ENCODE results near the gene STMP1.

DNA sequence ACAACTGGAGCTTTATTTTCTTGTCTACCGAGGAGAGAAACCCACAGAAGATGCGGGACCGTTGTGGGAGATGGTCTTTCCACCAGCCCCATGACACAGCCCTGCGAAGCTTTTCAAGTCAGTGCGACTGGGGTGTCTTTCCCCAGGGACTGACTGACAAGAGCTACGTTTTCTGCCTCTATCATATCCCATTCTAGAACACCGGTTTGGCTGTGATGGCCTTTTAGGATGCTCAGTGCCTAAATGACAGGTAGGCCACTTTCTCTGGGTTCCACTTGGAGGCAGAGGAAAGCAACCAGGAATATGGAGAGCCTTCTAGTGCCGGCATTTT, 48.8 kb downstream of the STMP1 start:
- TF ChIP-seq, protein P1, sequence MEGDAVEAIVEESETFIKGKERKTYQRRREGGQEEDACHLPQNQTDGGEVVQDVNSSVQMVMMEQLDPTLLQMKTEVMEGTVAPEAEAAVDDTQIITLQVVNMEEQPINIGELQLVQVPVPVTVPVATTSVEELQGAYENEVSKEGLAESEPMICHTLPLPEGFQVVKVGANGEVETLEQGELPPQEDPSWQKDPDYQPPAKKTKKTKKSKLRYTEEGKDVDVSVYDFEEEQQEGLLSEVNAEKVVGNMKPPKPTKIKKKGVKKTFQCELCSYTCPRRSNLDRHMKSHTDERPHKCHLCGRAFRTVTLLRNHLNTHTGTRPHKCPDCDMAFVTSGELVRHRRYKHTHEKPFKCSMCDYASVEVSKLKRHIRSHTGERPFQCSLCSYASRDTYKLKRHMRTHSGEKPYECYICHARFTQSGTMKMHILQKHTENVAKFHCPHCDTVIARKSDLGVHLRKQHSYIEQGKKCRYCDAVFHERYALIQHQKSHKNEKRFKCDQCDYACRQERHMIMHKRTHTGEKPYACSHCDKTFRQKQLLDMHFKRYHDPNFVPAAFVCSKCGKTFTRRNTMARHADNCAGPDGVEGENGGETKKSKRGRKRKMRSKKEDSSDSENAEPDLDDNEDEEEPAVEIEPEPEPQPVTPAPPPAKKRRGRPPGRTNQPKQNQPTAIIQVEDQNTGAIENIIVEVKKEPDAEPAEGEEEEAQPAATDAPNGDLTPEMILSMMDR (IDR thresholded peaks at IDR 0.05): no peak
- TF ChIP-seq POLR2A (IDR thresholded peaks at IDR 0.05): no peak
